Dermis microvascular lymphatic vessel endothelial cell (primary cell): Measurements from ENCODE around the gene SCD5. TPM values are rescaled to one million over a fixed set of nuclear protein-coding genes. Genes with fewer than 3 reads are reported as not detected.

Experiments
- DNase-seq, 2 donors: peaks; one replicate each; pipeline versions ENCODE4 v3.0.0 to v3.0.0-alpha.2; 2010; ENCODE audit warnings: low read depth in 2 of 2
- total RNA-seq: library from RNA; depleted of rRNA; stranded (reverse); fragments of >200 nt; gene quantifications from 2 replicates; pipeline ENCODE4 v1.2.1, GENCODE V29; 2014

Gene SCD5
- total RNA-seq, 1 donor from 2014 or later: 23.6 TPM

DNA sequence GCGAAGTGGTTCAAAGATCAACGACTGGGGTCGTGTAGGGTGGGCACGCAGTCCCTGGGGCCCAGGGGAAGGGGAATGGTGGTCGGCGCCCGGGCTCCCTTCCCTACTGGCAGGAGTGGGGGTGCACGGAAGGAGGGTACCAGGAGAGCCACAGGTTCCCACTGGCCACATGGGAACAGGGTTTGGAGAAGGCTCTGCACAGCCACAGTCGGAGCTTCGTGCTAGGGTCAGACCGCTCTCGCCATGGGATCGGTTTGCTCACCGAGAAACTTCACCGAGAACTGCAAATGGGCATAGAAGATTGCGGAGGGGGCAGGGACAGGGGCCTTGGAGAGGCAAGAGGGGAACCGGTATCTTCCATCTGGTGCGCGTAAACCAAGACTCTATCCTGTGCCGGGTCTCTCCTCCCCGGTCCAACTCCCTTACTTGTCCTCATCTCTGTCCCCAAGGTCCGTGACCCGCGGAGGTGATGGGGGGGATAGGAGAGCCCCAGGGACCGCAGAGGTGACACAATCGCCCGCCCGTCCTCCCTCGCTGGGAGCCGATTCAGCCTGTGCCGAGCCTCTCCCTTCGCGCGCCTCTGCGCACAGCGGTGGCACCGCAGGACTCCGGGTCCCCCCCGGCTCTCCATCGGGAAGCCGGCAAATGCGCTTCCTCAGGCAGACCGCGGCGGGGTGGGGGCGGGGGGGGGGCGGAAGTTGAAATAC is 1.0 kb downstream of the SCD5 start:
- DNase-seq: peak in 1 of 2 donors; percentile 58

DNA sequence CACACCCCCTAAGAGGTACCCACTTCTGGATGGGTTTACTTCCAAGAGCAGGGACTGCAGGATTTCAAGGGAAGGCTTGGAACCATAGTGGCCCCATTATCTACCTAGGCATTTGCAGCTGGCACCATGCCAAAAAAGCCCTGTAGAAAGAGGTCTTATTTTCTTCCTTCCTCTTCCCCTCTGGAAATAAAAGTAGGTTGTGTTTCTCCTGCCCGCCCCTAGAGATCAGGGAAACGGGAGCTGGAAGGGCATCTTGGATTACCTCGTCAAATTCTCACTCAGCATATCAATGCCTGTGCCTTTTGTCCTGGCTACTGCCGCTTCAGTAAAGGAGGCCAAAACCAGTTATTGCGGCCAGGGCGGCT is 1.6 kb downstream of the SCD5 start:
- DNase-seq: peak in 1 of 2 donors; percentile 46

DNA sequence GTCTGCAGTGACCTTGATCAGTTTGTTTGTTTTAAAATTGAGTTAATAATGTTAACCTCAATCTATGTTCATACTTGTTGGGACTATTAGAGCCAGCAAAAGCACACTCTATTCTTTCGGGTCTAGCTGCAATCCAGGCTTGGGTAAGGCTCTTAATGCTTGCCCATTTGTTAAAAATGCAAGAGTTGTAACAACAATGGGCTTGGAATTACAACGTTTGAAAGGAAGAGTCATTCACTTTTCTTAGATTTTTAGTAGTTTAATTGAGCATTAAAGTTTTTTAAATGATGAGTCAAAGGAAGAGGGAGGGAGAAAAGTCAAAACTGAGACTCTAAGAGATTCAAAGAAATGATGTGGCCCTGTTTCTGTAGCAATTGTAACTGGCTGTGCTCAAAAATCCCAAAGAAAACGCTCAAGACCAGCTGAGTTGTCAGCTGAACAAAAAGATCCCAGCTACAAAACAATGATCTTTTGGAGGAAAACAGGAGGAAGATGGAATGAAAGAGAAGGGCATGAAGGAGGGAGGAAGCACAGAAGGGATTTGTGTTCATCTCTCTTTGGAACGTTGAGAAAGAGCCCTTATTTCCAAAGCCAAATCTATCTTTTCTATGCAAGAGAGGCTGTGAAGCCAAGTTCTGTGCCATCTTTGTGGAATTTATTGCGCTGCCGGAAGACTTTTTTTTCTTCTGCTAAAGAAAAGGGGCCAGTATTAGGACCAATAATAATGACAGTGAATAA is 5.5 kb downstream of the SCD5 start:
- no peak for DNase-seq

GRCh38 chr4:82791179-82791578 is 7.4 kb downstream of the SCD5 start:
- DNase-seq: no peak

- DNase-seq: no peak
These were observed 8.4 kb downstream of the SCD5 start for GRCh38 chr4:82790060-82790660.

DNA sequence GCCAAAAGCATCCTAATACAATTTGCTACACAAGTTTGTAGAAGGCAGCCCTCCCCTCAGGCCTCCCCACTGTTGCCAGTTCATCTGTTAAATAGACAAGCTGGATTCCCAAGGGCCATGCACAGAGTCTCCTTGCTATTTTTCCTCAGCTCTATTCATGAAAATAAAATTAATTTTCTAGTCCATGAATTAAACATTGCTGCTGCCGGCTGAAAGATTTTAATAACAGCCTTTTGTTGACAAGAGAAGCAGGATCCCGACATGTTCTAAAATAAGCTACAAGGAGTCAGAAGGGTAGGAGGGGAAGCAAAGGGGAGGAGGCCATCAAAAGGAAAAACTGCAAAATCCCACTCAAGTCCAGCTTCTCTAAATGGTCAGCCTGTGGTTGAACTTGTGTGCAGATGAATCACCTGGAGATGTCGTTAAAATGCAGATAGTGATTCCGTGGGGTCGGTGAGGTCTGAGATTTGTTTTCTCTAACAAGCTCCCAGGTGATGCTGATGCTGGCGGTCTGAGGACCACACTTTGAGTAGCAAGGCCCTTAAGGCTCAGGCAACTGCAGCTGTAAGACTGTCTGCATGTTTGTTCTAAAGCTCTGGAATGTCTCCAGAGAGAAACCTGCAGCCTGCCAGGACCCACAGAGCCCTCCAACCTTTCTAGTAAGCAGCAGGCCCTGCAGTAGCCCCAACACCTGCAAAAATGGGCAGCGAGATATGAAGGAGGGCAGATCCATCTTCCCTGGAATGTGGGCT is 9.4 kb downstream of the SCD5 start:
- DNase-seq: no peak

GRCh38 chr4:82787342-82787741 is 11.3 kb downstream of the SCD5 start:
- peak in 1 of 2 donors; percentile 30 for DNase-seq

- peak; percentile 70 to 89 for DNase-seq
These were observed 11.8 kb downstream of the SCD5 start for GRCh38 chr4:82786828-82787227.

DNA sequence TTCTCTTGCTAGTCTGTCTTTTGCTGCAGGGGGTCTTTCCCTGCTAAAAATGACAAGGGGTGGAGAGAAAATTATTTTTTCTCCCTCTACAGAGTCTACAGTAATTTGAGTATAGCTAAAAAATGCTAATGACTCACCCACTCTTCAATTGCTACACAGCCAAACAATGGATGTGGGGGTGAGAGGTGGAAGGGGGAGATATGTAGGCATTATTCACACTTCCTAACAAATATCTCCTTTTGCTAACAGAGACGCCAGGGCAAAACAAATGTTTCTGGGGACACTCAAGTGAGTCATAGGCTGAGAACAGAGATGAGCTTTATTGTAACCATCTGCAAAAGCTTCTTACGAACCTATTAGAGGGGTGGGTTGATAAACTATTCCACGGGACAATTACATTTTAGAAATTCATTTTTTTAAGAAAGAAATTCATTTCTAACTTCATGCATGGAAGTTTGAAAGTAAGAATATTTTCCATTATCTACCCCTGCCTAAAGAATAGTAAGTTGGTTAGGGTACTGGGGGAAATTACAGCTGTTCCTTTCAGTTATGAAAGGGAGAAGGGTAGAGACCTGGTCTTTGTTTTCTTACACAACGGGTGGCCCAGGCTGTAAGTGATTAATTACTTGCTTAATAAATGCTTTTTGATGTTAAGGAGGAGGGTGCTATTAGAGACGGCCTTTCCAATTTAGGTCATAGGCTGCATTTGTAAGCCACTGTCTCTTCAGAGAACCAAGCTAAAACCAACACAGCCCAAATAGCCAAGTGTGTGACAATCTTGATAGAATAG is 12.8 kb downstream of the SCD5 start:
- peak; percentile 66 to 98 for DNase-seq

- DNase-seq: peak in 1 of 2 donors; percentile 82
These were observed 13.7 kb downstream of the SCD5 start for GRCh38 chr4:82784681-82785610.

DNA sequence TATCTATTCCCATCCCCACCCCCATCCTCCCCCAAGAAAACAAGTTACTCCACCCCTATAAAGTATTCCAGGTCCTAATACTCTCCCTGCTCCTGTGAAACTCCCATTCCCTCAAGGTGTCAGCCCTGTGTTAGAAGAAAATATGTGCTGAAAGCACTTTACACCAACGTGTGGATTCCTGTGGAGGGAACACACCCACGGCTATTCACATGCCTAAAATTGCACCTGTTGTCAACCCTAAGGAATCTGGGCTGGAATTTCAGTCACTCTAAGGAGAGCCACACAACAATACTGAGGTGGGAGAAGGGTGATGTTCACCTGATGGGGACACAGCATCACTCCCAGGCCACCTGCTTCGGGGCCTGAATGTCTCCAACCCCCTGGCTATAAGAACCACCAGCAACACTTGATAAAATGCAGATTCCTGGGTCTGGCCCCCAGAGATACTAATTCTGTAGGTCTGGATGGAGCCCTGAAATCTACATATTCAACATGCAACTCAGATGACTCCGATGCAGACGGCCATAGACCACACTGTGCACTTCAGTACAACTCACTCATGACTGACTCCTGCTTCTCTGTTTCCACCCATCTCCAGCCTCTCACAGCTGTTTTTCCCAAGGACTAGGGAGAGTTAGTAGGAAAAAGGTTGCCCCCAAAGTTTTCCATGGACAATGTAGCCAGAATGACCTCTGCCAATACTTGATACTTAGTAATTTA is 15.8 kb downstream of the SCD5 start:
- DNase-seq: no peak

- DNase-seq: peak; percentile 61 to 90
These were observed 17.8 kb downstream of the SCD5 start for GRCh38 chr4:82780752-82781231.

DNA sequence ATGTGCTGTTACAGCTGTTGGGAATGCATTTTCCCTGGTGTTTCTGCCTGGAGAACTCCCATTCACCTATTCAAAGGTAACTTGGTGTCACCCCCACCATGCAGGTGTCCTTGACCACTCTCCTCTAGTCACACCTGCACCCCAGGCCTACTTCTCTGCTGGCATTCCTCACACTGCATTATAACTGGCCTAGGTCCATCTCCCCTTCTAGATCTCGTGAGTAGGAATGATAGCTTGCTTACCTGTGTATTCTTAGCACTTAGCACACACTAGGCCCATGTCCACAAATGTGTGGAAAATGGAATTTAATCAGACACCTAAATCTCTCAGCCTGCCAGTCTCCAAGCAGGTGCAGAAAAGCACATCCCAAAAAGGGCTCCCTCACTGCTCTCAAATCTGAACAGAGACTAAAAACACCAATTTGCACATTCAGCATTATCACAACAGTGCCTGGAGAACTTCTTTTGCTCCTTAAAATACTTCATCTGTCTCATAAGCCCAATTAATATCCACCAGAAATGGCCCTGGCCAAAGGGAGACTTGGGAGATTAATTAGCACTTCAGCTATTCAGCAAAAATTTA is 18.3 kb downstream of the SCD5 start:
- DNase-seq: no peak

DNA sequence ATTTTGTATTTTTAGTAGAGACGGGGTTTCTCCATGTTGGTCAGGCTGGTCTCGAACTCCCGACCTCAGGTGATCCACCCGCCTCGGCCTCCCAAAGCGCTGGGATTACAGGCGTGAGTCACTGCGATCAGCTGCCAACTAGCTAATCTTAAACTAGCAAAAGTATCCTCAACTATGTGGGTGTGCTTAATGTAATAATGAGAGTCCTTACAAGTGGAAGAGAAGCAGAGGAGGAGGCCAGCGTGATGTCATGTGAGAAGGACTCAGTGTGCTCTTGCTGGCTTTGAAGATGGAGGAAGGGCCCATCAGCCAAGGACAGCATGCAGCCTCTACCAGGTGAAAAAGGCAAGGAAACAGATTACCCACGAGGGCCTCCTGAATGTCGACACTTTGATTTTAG is 19.6 kb downstream of the SCD5 start:
- no peak for DNase-seq

GRCh38 chr4:82777857-82778525 is 20.6 kb downstream of the SCD5 start:
- DNase-seq: no peak

- DNase-seq: no peak
These were observed 21.6 kb downstream of the SCD5 start for GRCh38 chr4:82776925-82777542.

GRCh38 chr4:82775243-82775642 is 23.4 kb downstream of the SCD5 start:
- DNase-seq: no peak

GRCh38 chr4:82774711-82775171 is 23.9 kb downstream of the SCD5 start:
- no peak for DNase-seq
